GM21619 (cell line): ENCODE data around the gene VGLL3.
"Not testable (repeated sequence)": the region's sequence is repeated elsewhere in the genome, so short reads cannot be mapped to it uniquely, and the experiment has no call there.

ENCODE experiments used
- ATAC-seq: cut with Tn5 transposase; IDR thresholded peaks from one replicate; pipeline ENCODE4 v1.9.1; 2021; ENCODE audit not compliant: unreplicated experiment

VGLL3 gene

DNA sequence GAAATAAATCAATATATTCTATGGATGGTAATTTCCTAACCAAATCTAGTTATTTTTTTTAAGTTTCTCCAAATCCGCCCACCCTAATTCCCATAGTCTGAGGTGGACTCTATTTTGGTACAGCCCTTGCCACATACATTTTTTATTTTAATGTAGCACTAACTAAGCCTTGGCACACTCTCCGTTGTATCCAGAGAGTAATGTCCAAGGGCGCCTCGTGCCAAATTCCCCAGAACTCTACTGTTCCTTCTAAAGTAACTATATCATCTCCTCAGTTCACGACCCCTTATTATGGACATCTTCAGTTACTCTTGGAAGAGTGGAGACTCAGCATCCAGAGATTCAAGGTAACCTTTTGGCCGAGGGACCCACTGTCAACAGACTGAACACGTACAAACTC is 1.3 kb downstream of the VGLL3 start:
- ATAC-seq = no peak

DNA sequence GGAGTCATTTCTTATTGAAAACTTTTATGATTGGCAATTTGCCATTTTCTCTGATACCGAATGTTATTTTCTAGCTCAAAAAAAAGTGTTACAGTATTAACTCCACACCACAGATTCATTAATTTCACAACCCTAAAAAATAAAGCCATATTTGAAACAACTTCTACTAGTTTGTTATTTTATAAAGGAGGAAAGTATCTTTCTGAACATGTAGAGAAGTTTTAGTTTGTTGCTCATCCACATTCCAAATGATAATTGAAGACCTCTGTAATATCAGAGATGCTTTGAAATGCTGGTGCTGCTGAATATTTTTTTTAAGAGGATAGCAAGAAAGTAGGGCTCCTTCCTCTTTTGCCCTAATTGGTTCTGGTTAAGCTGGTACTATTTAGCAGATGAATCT is 1.9 kb downstream of the VGLL3 start:
- no peak for ATAC-seq

- no peak for ATAC-seq
Measured at GRCh38 chr3:86988235-86988634, 2.7 kb downstream of the VGLL3 start.

DNA sequence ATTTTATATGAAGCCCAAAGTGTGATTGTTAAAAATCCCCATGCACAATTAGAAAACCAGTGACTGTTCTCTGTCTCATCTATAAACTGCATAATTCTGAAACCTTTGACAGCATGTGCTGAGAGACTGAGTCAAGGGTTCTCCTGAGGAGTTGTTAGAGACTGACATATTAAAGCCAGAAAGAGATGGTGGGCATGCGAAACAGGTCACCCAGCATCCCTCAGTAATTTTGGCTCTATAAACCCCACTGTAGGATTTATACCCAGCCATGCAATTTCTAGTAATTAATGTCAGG is 3.6 kb downstream of the VGLL3 start:
- no peak for ATAC-seq

DNA sequence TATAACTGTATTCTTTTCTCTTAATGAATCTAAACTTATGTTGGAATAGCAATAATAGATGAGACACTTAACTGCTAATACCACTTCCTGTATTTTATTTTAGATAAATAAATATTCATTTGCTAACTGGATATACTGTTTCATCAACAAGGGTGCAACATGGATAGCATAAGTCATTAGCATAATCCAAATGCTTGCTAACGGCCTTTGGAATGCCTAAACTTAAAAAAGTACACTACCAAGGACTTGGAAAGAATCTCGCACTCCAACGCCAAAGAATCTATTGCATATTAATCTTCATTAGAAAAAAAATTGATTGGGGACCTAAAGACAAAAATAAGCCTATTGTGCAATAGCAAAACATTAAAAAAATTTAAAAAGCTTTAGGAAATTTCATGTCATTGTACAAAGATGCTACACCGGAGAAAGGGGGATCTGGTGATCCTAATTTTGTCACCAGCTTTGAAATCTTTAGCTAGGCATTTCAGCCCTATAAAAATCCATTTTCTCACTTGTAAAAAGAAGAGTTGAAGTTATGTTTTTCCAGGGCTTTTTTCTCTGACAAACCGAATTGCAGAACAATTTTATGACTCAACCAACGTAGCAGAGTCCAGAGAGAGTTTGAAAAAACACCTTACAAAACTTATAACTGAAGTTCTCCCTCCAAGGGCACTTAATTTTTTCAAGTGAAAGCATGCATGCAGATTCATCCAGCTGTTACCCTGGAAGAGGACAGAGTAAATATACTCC is 4.1 kb downstream of the VGLL3 start:
- no peak for ATAC-seq

GRCh38 chr3:86985181-86985826 is 5.6 kb downstream of the VGLL3 start:
- ATAC-seq = no peak

- ATAC-seq = no peak
Measured at GRCh38 chr3:86984271-86984670, 6.7 kb downstream of the VGLL3 start.

DNA sequence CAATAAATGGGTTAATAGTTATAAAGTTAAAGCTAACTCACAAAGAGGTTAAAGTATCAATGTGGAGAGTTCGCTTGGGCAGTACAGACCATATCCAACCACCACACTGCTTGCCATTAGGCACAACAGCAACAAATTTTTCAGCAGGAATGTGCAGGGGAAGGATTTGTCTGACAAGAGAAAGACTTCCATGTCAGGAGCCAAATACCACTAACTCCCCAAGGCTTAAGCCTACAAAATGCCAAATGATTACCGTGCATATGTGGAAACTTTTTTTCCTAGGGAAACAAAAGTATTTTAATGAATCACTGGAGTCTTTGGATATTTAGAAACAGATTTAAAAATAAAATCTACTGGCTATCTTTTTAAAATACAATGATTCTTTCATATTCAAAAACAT is 8.1 kb downstream of the VGLL3 start:
- no peak for ATAC-seq

- no peak for ATAC-seq
Measured at GRCh38 chr3:86978111-86978551, 12.8 kb downstream of the VGLL3 start.

GRCh38 chr3:86976219-86976618 is 14.7 kb downstream of the VGLL3 start:
- no peak for ATAC-seq

DNA sequence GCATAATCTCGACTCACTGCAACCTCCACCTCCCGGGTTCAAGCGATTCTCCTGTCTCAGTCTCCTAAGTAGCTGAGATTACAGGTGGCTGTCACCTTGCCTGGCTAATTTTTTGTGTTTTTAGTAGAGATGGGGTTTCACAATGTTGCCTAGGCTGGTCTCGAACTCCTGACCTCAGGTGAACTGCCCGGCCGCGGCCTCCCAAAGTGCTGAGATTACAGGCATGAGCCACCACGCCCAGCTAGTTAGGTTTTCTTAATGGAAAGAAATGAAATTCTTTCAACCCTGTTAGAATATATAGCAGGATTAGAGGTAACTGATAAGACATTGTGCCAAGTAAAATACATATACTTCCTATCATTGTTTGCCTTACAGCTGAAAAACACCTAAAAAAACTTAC is 16.8 kb downstream of the VGLL3 start:
- ATAC-seq = not testable (repeated sequence)

GRCh38 chr3:86973440-86973839 is 17.5 kb downstream of the VGLL3 start:
- no peak for ATAC-seq

DNA sequence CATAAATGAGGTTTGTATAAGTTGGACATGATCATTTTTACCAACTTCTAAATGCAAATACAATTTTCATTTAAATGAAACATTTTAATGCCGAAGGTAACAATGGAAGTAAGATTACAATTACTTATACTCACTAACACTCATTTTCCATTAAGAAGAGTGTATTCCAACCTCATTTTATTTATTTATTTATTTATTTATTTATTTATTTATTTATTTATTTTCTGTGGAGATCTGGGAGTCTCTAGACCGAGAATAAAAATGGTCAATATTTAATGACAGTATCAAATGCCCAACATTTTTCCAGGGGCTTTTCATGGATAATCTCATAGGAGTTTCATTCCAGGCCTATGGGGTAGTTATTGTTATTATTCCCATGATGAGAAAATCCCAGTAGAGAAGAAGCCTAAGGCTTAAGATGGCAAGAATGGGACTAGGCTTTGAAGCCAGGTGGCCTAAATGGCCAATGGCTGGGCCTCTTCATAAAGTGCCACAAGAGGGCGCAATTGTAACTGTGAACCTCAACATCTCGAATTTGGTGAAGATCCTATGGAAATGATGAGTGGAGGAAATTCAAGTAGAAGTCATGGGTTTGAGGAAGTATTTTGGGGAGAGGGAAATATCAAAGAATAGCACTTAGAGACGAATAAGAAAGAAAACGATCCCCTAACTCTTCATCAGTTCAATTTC is 21.3 kb downstream of the VGLL3 start:
- ATAC-seq = no peak

GRCh38 chr3:86968244-86968932 is 22.6 kb downstream of the VGLL3 start:
- no peak for ATAC-seq

DNA sequence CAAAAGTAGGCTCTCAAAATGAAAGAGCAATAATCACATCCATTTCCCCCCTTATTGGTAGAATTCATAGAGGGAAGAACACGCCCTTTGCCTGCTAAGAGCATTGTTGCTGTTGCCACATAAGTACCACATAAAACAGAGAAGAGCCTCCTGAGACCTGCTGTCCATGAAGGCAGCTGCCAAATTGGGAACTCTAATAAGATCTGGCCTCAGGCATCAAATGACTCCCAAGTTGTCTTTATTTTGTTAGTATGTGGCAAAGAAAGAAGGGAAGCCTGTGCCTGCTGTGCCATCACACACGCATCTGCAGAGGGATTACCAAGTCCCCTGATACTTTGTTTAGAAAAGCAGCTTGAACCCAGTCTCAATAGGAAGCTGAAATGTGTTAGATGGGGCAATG is 23.9 kb downstream of the VGLL3 start:
- ATAC-seq = no peak

DNA sequence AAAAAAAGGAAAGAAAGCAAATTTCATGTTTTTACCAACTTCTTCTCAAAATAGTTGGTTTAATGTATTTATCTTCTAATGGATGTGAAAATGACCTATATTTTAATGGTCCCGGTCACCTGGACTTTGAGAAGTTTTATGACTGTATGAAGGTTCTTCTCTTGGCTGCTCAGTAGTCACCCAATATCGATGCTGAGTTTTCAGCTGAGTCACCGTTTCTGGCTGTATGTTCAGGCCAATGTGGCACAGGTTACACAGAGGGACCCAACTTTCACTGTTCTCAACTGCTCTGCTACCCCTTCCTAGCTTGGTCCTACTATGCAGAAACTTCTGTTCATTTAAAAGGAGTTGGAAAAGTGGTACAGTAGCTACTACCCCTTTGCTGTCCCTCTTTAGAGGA is 25.8 kb downstream of the VGLL3 start:
- ATAC-seq = no peak

- ATAC-seq = no peak
Measured at GRCh38 chr3:86963611-86964010, 27.3 kb downstream of the VGLL3 start.

DNA sequence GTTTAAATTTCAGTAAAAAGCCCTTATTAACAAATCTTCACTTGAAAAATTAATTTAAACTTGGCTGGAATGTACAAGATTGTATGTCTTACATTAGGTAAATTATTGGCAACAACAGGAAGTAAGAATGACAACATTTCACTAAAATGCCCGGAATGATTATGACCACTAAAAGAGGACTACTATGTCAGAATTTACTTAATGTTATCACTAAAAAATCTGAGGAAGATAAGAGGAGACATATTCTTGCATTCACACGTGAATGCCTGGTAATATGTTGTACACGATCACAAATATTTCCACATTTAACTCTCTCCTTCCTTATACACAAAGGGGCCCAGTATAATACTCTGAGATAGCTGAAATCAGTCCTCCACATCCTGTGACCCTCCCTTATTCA is 29.7 kb downstream of the VGLL3 start:
- no peak for ATAC-seq

DNA sequence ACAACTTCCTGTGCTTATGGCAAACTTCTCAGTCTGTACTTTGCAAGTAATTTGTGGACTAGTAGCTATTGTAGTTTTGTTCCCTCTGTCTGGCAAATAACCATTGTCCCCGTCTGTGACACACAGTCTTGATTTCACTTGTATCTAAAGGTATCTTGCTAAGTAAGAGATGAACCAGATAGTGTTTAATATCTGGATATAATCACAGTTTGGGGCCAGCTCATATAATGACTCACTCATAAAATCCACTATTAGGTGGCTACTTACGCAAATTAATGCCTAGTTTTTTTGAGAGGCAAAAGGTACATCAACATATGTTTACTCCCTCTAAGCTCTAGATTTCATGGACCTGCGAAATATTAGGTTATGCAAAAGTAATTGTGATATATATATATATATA is 30.4 kb downstream of the VGLL3 start:
- ATAC-seq = no peak

DNA sequence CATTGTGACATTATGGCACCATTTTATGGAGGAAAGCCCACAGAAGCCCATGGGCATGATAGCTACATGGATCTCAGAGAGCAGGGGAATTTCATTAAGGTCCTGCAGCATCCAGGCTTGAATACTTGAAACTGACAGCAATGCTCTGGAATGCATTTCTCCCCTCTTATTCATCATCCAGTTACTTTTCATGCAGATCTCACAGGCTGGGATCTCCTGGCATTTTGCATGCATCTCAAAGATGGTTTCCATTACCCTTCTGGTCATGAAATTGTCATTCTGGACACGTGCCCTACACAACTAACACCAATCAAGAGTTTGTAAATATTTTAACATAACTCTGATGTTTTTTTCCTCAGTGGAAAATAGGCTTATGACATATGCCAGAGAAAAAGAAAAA is 32.4 kb downstream of the VGLL3 start:
- ATAC-seq = no peak

- no peak for ATAC-seq
Measured at GRCh38 chr3:86954747-86955146, 36.2 kb downstream of the VGLL3 start.

GRCh38 chr3:86954226-86954625 is 36.7 kb downstream of the VGLL3 start:
- no peak for ATAC-seq
